HG02588 (cell line): ENCODE data around the gene SRBD1.

Experiments
- ATAC-seq: cut with Tn5 transposase; IDR thresholded peaks from one replicate; pipeline ENCODE4 v1.9.1; 2021; ENCODE audit warnings: mild to moderate bottlenecking, moderate library complexity; ENCODE audit not compliant: unreplicated experiment

The SRBD1 gene, protein sequence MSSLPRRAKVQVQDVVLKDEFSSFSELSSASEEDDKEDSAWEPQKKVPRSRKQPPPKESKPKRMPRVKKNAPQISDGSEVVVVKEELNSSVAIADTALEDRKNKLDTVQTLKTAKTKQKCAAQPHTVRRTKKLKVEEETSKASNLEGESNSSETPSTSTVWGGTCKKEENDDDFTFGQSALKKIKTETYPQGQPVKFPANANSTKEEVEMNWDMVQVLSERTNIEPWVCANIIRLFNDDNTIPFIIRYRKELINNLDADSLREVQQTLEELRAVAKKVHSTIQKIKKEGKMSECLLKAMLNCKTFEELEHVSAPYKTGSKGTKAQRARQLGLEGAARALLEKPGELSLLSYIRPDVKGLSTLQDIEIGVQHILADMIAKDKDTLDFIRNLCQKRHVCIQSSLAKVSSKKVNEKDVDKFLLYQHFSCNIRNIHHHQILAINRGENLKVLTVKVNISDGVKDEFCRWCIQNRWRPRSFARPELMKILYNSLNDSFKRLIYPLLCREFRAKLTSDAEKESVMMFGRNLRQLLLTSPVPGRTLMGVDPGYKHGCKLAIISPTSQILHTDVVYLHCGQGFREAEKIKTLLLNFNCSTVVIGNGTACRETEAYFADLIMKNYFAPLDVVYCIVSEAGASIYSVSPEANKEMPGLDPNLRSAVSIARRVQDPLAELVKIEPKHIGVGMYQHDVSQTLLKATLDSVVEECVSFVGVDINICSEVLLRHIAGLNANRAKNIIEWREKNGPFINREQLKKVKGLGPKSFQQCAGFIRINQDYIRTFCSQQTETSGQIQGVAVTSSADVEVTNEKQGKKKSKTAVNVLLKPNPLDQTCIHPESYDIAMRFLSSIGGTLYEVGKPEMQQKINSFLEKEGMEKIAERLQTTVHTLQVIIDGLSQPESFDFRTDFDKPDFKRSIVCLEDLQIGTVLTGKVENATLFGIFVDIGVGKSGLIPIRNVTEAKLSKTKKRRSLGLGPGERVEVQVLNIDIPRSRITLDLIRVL

GRCh38 chr2:45611020-45611859 lies at the start of gene SRBD1:
Gene SRBD1 (minus strand): TSS chr2:45611267. CDS start chr2:45605441, 5,826 bp downstream.
- peak; percentile 89 for ATAC-seq

DNA sequence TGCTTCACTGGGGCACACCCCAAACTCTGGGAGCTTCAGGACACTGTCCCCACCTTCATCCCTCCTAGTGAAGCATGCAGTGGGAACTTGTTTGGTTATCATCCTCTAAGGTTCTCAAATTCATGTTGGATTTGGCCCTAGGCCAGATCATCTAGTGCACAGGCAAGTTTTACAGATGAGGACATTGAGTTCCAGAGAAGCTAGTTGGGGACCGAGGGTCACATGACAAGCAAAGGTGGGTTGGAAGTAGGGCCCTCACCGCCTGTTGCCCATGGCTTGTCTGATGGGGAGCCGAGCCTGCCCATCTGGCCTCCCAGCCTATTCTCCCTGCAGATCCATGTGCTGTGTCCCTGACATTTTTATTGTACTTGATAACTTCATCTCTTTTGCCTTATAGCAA lies 43.2 kb upstream of the SRBD1 start:
- ATAC-seq = no peak

DNA sequence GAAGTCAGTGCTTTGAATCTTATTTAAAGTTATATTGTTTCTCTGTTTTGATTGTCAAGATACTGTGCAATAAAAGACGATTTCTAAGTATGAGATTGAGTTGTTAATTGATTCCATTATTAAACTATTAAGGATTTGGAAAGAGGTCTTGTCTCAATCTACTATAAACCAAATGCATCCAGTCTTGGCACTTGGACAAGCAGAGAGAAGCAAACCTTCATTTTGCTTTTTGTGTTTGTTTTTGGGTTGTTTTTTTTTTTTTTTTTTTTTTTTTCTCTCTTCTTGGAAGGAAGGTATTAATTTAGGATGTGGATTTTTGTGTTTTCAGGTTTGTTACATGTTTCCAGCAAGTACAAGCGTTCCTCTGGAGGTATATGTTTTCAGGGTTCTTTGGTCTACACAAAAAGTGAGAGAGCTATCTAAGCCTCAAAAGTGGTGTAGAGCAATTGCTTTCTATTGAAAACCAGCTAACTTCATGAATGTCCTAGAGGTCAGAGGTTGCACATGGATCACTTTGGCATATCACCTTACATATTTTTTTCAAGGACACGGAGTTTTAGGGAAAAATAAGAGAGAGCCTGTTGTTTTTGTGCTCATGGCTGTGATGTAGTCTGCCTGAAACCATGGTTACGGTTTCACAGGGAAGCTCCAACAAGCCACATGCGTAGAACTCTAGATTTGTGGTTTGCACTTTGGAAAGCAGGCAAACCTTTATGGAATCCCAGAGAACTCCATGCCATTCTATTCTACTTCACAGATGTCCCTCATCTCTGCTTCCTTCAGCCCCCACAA lies 42.3 kb upstream of the SRBD1 start:
- ATAC-seq = no peak

DNA sequence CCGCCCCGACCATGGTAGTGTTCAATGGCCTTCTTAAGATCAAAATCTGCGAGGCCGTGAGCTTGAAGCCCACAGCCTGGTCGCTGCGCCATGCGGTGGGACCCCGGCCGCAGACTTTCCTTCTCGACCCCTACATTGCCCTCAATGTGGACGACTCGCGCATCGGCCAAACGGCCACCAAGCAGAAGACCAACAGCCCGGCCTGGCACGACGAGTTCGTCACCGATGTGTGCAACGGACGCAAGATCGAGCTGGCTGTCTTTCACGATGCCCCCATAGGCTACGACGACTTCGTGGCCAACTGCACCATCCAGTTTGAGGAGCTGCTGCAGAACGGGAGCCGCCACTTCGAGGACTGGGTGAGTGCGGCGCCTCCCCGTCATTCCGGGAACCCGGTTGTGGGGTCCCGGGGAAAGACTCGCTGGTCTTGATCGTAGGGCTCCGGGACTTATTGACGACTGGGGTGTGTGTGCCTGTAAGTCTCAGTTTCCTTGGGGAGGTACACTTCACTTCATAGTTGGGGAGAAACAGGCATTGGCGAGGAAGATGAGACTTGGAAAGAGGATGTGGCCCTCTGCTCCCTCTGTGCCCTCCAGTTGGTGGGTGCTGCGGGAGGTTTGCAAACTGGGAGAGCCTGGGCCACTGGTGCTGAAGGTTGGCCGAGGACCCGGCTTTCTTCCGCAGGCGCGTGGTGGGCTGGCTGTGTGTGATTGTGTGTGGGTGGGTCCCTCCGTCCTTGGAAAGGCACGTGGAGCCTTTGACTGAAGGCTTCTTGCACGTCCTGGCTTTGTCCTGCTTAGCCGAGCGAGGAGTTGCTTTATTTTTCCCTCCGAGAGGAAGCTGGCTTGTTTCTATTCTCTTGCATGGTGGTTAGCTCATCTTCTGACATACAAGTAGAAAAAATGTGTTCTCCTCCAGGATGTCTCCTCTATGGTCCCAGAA lies 41.3 kb upstream of the SRBD1 start:
- ATAC-seq = no peak

DNA sequence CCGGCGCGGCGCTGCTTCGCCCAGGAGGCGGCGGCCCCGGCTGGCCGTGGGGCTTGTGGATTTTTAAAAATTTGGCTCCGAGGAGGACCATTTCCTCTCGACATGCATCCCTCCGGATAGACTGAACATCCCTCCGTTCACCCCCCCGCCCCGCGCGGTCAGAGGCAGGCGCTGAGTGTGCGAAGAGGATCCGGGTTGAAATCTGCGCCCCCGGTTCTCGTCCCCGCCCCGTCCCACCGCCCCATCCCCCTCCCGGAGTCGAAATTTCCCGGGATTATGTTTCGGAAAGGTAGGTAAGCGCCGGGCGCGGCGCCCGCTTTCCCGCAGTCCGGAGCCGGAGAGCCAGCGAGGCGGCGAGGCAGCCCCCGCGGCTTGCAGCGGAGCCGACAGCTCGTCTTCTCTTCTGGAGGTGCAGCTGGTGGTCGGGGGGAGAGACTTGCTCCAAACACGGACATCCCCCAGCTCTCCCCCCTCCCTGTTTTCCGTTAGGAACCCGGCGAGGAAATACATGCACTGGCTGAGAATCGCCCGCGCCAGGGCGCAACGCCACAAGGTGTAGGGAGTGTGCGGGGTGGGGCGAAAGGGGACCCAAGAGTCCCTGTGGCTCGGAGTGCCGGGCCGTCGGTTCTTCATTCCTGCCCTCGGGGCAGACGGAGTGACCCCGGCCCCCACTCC lies 40.5 kb upstream of the SRBD1 start, which contains the start of gene PRKCE:
PRKCE (plus strand) TSS at position 261 of the 675 bp plus-strand sequence.
- peak; percentile 11 for ATAC-seq

DNA sequence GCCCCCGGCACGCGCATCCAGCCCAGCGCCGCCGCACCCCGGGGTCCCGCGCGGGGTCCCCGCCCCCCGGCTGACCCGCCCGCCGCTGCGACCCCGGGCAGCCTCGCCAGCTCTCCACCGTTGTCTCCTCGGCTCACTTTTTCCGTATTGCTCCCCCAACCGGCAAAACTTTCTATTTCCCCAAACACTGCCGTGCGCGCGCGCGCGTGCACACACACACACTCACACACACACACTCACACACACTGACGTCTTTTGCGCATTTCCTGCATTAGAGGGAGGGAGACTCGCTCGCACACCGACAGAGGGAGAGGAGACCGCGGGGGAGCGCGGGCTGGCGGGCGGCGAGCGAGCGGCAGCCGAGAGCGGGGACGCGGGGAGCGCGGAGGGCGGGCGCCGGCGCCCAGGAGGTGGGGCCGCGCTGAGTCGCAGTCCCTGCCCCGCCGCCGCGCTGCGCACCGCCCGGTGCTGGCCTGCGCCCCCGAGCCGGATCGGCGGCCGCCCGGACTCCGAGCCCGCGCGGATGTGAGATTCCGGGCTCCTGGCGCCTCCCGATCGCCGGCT lies 39.9 kb upstream of the SRBD1 start:
- peak; percentile 64 for ATAC-seq

GRCh38 chr2:45649858-45650811 lies 39.1 kb upstream of the SRBD1 start:
- peak; percentile 26 for ATAC-seq

DNA sequence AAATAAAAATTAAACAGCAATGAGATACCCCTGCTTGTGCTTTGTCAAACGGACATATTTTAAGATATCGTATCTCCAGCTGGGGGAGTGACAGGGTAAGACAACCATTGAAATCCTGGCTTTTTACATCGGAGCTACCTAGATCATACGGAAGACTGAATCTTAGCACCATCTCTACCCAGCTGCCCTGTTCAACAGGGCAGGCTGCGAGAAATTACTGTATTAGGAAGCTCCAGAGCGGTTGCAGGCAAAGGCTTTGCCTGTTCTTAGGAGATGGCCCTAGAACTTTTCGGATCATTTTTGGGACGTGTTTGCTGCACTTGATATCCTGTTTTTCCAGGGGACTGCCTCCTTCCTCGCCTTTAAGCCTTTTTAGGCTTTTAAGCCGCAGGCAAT lies 38.4 kb upstream of the SRBD1 start:
- no peak for ATAC-seq

DNA sequence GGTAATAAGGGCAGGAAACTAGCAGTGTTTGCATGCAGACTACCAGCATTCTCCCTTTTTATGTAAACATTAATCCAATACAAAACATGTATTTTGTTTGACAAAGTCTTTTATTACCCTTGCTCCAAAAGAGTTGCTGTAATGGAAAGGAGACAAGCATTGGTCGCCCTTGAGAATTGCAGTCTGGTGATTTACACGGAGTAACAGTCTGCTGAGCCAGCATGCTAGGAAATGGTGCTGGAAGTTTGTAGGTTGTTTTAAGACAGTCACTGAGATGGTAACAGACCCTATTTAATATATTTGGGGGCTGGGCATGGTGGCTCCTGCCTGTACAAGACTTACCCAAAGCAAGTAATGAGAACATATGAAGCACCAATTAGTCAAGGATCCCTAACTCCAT lies 37.6 kb upstream of the SRBD1 start:
- no peak for ATAC-seq

DNA sequence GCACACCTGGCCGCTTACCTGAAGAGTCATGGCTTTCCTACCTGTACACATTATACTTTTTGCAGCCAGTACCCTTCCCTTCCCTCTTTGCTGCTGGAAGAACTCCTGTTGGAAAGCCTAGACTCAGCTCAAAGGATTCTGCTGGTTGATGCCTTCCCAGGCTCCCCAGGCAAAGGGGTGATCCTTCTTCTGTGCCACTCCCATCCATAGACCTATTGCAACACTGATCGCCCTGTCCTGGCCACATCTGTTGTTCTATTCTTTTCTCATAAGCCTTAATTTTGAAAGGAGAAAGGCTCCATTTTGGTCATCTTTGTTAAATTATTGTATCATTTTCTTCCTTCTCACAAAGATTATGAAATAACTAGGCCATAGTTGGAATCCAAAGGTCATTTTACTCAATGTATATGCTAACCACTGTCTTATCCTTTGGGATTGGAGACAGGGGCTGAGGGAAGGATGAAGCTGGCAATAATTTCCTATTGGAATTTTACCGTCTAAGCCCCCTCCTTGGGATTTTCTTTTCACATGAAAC lies 37.0 kb upstream of the SRBD1 start:
- ATAC-seq = no peak

GRCh38 chr2:45647356-45647755 lies 36.3 kb upstream of the SRBD1 start:
- no peak for ATAC-seq

DNA sequence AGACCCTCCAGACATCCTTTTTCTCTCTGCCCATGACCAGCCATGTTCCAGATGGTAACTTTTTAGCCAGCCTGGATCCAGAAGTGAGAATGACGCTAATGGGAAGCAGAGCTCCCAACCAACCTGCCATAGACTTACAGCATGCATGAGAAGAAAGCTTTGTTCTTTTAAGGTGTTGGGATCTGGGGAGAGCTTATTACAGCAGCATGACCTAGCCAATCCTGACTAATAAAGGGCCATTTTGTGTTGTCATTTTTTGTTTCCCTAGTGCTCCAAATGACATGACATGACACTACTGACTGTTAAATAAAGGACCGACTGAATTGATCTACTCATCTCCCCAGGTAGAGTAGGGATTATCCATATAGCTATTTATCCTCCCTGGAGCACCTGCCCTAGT lies 35.2 kb upstream of the SRBD1 start:
- ATAC-seq = no peak

DNA sequence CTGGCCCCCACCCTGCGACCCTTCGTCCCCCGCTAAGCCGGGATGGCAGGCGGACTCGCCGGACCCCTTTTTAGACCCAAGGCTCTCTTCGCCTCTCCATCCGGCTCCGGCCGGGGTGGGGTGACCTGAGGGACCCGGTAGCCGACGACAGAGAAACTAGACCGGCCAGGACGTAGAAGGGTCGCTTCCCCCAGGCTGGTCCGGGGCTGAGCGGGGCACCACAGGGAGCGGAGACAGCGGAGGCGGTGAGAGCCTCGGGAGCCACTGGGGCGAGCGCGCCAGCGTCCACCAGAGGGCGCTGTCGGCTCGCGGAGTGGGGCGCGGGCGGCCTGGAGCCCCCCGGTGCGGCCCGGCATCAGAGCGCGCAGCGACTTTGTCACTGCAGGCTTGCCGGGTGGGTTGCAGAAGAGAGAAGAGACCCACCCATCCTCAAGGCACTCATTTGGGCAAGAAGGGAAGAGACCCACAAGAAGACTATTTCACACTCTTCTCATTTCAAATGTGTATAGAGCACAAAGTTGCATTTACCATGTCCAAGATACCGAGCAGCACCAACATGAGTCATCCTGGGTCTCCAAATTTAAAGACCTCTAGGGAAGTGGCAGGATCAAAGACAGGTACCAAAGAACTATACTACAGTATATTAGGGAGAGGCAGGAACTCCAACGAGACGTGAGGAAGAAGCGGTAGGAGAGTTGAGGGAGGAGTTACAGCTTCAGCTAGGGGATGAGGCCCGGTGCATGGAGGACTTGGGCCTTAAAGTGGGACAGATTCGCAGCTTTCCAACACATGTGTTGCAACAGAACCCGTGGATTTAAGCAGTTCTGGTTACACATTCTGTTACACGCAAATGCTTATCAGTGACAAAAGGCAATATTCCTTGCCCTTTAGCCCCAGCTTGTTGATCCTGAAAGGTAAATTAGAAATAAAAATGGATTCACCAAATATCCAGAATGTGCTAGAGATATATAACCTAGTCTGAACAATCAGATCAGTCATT lies 32.8 kb upstream of the SRBD1 start:
- ATAC-seq = peak; percentile 86

- no peak for ATAC-seq
Observed at GRCh38 chr2:45643095-45643494, 32.0 kb upstream of the SRBD1 start.

GRCh38 chr2:45640576-45640975 lies 29.5 kb upstream of the SRBD1 start:
- no peak for ATAC-seq
